A673 (cell line): ENCODE data around the gene SIK2.

Experiments used
- CTCF ChIP-seq: fragments of 300-800, 200-600 bp; sonication (generic); conservative IDR thresholded peaks from 2 replicates; pipeline ENCODE4 v1.5.1; 2017; ENCODE audit warnings: low read depth, mild to moderate bottlenecking, antibody characterized with exemption, low read length, moderate library complexity, mixed read lengths
- EZH2 ChIP-seq: fragments of 200-600 bp; sonication (generic); IDR thresholded peaks from 2 replicates; pipeline ENCODE4 v1.6.1; 2017; ENCODE audit warnings: borderline replicate concordance, low read depth, mild to moderate bottlenecking, mixed read lengths, antibody characterized with exemption, low read length; ENCODE audit not compliant: poor library complexity, severe bottlenecking

- TF ChIP-seq CTCF (no peak), EZH2 (no peak)
These were observed 97.4 kb downstream of the SIK2 start for GRCh38 chr11:111699579-111700156.
